Upper lobe of left lung (tissue), 4 donors: ENCODE results near the gene NT5DC1.

Experiments
- EP300 ChIP-seq, 4 donors: sonication (generic); formaldehyde crosslinking; IDR thresholded peaks; one replicate each; pipeline ENCODE4 v1.5.1; 2017; ENCODE audit warnings: antibody characterized with exemption in 4 of 4, control low read depth in 2 of 4
- POLR2A ChIP-seq, 4 donors: fragments of 450-650 bp; IDR thresholded peaks; one replicate each; pipeline ENCODE4 v1.5.1; 2016 to 2017; ENCODE audit warnings: antibody characterized with exemption in 4 of 4, mild to moderate bottlenecking in 2 of 4

GRCh38 chr6:116244284-116244683, 143.6 kb downstream of the NT5DC1 start:
- TF ChIP-seq POLR2A (IDR thresholded peaks at IDR 0.05) (no peak), EP300 (IDR thresholded peaks at IDR 0.05) (no peak)
